ENCODE data around the gene NSMCE1. TPM values are rescaled to one million over a fixed set of nuclear protein-coding genes. Genes with fewer than 3 reads are reported as not detected.

The NSMCE1 gene
- total RNA-seq, 2 donors from 2014 or later = 37.6 to 58.2 TPM

DNA sequence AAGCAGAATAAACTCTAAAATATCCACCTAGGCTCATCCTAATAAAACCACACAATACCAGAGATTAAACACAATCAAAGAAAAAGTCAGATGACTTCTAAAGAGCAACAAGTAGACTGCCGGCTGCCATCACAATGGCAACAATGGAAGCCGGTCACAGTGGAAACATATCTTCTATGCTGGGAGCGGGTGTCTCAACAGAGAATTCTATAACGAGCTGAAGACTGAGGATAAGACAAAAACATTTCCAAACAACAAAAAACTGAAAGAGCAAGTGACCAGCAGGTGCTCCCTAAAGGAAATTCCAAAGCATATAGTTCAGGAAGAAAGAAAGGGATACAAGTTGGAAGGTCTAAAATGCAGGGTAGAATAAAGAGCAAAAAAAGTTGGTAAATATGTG lies 8.9 kb downstream of the NSMCE1 start:
- intact Hi-C loops (cut with DNase I) = loop anchor here (10.0 kb wide), 1 partner anchor 55 kb away; the partner anchor contains the start of gene IL4R
- no peak for TF ChIP-seq CTCF (IDR thresholded peaks at IDR 0.05)

GRCh38 chr16:27258241-27258734 lies 10.3 kb downstream of the NSMCE1 start:
- no peak for DNase-seq
- Histone ChIP-seq H3K4me3 (no peak overlapping the region), H3K9ac (ENCODE audit: low read depth in 2 of 2, low read length in 2 of 2) (no peak overlapping the region), H3K4me1 (no peaks in the 10 kb centered on the region), H3K9me3 (no peaks in the 10 kb centered on the region), H3K27me3 (no peaks in the 10 kb centered on the region), H3K27ac (peak overlapping the region; percentile 46), H3K36me3 (no peaks in the 10 kb centered on the region)
- TF ChIP-seq CTCF (IDR thresholded peaks at IDR 0.05) = no peak
- intact Hi-C loops (cut with DNase I) = no loop called here

More for the DNA sequence above, 8.9 kb downstream of the NSMCE1 start:
- no peaks in the 10 kb centered on the region for H3K36me3 ChIP-seq
- H3K9ac ChIP-seq (ENCODE audit: low read depth in 2 of 2, low read length in 2 of 2) = no peak overlapping the region
- H3K9me3 ChIP-seq = no peaks in the 10 kb centered on the region
- no peak overlapping the region for H3K4me3 ChIP-seq
- H3K4me1 ChIP-seq = no peaks in the 10 kb centered on the region
- H3K27me3 ChIP-seq = no peaks in the 10 kb centered on the region
- H3K27ac ChIP-seq = no peak overlapping the region
- no peak for DNase-seq

- no peak overlapping the region for H3K4me3 ChIP-seq
- no peak for DNase-seq
- no peaks in the 10 kb centered on the region for H3K9me3 ChIP-seq
- intact Hi-C loops (cut with DNase I) = no loop called here
- H3K27me3 ChIP-seq = no peaks in the 10 kb centered on the region
- no peaks in the 10 kb centered on the region for H3K36me3 ChIP-seq
- no peak overlapping the region for H3K9ac ChIP-seq (ENCODE audit: low read depth in 2 of 2, low read length in 2 of 2)
- no peak for TF ChIP-seq CTCF (IDR thresholded peaks at IDR 0.05)
- no peaks in the 10 kb centered on the region for H3K4me1 ChIP-seq
- peak overlapping the region; percentile 46 for H3K27ac ChIP-seq
Measured at GRCh38 chr16:27257271-27257670, 11.3 kb downstream of the NSMCE1 start.

GRCh38 chr16:27256861-27257260 lies 11.7 kb downstream of the NSMCE1 start:
- Histone ChIP-seq H3K27ac (no peak overlapping the region), H3K4me3 (no peak overlapping the region), H3K9me3 (no peaks in the 10 kb centered on the region), H3K36me3 (no peaks in the 10 kb centered on the region), H3K4me1 (no peaks in the 10 kb centered on the region), H3K27me3 (no peaks in the 10 kb centered on the region), H3K9ac (ENCODE audit: low read depth in 2 of 2, low read length in 2 of 2) (no peak overlapping the region)
- no peak for TF ChIP-seq CTCF (IDR thresholded peaks at IDR 0.05)
- no peak for DNase-seq
- intact Hi-C loops (cut with DNase I) = no loop called here

GRCh38 chr16:27254262-27254811 lies 14.2 kb downstream of the NSMCE1 start:
- H3K9me3 ChIP-seq = no peaks in the 10 kb centered on the region
- no peak overlapping the region for H3K27ac ChIP-seq
- no peak for TF ChIP-seq CTCF (IDR thresholded peaks at IDR 0.05)
- no peak overlapping the region for H3K9ac ChIP-seq (ENCODE audit: low read depth in 2 of 2, low read length in 2 of 2)
- H3K36me3 ChIP-seq = no peaks in the 10 kb centered on the region
- no peak for DNase-seq
- H3K4me1 ChIP-seq = no peaks in the 10 kb centered on the region
- H3K4me3 ChIP-seq = no peak overlapping the region
- intact Hi-C loops (cut with DNase I) = no loop called here
- no peaks in the 10 kb centered on the region for H3K27me3 ChIP-seq
